WI38 (cell line): Measurements from ENCODE around the gene C3.

ENCODE experiments used
- H3K4me3 ChIP-seq: 2 replicates; pipeline ENCODE4 v1.5.1; 2011; ENCODE audit warnings: low read depth, mild to moderate bottlenecking, control low read depth, low read length
- CTCF ChIP-seq: IDR thresholded peaks from 2 replicates; pipeline ENCODE4 v1.5.1; 2012; ENCODE audit warnings: low read depth, mild to moderate bottlenecking, control low read depth, low read length

Gene C3

DNA sequence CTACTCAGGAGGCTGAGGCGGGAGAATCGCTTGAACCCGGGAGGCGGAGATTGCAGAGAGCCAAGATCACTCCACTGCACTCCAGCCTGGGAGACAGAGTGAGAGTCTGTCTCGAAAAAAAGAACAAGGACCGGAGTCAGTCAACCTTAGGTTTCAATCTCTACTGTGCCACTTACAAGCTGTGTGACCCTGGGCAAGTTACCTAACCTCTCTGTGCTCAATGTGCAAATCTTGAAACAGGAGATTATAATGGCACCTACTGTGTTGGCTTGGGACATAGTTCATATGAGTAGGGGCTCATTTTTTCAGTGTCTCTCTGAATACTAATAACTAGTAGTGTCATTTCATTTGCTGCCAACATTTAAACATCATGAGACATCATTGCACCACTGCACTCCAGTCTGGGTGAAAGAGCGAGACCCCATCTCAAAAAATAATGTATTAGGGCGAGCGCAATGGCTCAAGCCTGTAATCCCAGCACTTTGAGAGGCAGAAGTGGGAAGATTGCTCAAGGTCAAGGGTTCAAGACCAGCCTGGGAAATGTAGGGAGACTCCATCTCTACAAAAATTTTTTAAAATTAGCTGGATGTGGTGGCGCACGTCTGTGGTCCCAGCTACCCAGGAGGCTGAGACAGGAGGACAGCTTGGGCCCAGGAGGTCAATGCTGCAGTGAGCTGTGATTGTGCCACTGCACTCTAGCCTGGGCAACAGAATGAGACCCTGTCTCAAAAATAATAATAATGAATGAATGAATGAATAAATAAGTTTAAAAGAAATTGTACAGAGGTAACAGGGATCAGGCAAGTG lies 5.5 kb downstream of the C3 start:
- TF ChIP-seq CTCF, result no peak
- no peak overlapping the region for H3K4me3 ChIP-seq

- TF ChIP-seq CTCF, result no peak
These were observed 6.4 kb downstream of the C3 start for GRCh38 chr19:6713773-6714692.

DNA sequence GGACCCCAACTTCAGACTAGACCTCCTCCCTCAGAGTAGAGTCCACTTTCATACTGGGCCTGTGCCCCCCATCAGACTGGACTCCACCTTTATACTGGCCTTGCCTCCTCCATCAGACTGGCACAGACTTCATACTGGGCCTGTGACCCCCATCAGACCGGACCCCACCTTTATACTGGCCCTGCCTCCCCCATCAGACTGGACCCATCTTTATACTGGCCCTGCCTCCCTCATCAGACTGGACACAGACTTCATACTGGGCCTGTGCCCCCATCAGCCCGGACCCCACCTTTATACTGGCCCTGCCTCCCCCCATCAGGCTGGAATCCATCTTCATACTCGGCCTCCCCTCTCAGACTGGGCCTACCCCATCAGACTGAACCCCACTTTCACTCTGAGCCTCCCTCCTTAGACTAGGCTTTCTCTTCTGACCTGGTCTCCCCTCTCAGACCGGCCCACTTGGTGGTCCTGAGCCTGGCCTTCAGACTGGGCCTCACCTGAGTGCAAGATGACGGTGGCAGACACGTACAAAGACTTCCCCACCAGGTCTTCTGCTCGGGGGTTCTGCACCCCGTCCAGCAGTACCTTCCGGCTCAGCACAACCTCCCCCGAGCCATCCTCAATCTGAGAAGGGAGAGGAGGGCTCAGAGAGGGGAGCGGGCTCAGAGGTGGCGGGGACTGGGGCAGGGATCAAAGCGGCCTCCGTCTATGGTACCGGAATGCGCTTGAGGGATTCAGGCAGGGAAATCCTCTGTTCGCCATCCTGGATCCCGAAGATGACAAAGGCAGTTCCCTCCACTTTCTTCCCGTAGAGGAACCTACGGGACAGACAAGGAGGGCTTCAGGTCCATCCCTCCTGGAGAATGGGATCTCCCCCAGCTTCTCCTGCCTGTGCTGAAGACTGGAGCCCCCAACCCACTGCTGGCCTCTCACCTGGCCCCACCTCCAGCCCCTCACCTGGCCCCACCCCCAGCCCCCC lies 7.5 kb downstream of the C3 start:
- H3K4me3 ChIP-seq, result no peak overlapping the region
- no peak for TF ChIP-seq CTCF

More at GRCh38 chr19:6713773-6714692, 6.4 kb downstream of the C3 start:
- H3K4me3 ChIP-seq, result no peak overlapping the region

DNA sequence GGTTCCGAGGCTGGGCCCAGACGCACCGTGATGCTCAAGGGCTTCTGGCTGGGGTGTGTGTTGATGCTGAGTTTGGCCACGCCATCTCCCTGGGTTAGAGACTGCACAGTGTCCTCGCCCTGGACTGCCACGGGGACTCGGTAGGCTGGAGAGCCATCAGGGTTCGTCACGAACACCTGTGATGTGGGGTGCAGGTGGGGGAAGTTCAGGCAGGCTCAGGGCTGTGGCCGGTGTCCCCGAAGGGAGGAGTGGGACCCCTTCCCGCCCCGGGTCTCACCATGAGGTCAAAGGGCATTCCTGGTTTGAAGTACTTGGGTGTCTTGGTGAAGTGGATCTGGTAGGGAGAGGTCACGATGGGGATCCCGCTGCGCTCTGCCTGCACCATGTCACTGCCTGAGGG lies 8.2 kb downstream of the C3 start:
- H3K4me3 ChIP-seq, result no peak overlapping the region
- TF ChIP-seq CTCF, result no peak

DNA sequence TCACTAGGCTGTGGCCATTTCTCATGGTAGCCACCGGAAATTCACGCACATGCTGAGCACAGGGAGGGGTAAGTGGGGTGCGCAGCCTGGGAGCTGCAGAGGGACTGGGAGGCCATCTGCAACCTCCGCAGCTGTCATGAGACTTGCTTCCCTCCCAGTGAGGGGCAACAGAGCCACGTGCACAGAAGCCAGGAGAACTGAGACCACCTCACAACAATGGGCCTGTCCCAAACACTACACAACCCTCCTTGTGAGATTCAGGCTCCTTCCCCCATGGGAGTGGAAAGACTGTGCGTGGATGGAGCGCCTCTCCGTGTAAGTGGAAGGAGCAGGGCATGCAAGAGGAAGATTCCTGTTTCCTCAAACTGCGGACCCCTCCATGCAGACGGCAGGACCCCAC lies 8.8 kb downstream of the C3 start:
- no peak for TF ChIP-seq CTCF
- H3K4me3 ChIP-seq, result no peak overlapping the region

GRCh38 chr19:6711078-6711361 lies 9.4 kb downstream of the C3 start:
- no peak overlapping the region for H3K4me3 ChIP-seq
- no peak for TF ChIP-seq CTCF
